ENCODE results near the gene IRF6.
A peak's percentile ranks its signal among the peaks of the same experiment; 100 is the strongest.

IRF6 gene

GRCh38 chr1:209787551-209787950 is 18.4 kb downstream of the IRF6 start:
- DNase-seq, result no peak

GRCh38 chr1:209786146-209786545 is 19.8 kb downstream of the IRF6 start:
- DNase-seq, result no peak

GRCh38 chr1:209785592-209785991 is 20.4 kb downstream of the IRF6 start:
- DNase-seq, result no peak

- DNase-seq, result peak; percentile 98
Observed at GRCh38 chr1:209784265-209785169, 21.4 kb downstream of the IRF6 start, which contains the start of gene C1orf74. TSS of gene C1orf74 (minus strand) at chr1:209784559. CDS start at chr1:209783634, 925 bp downstream.

- no peak for DNase-seq
Observed at GRCh38 chr1:209783386-209783785, 22.6 kb downstream of the IRF6 start.

- no peak for DNase-seq
Observed at GRCh38 chr1:209780268-209780667, 25.7 kb downstream of the IRF6 start.

- no peak for DNase-seq
Observed at GRCh38 chr1:209778102-209778501, 27.8 kb downstream of the IRF6 start.

GRCh38 chr1:209777587-209777986 is 28.4 kb downstream of the IRF6 start:
- no peak for DNase-seq

GRCh38 chr1:209775678-209776077 is 30.3 kb downstream of the IRF6 start:
- DNase-seq, result no peak

GRCh38 chr1:209774592-209774991 is 31.4 kb downstream of the IRF6 start:
- DNase-seq, result no peak

GRCh38 chr1:209772126-209772525 is 33.8 kb downstream of the IRF6 start:
- DNase-seq, result no peak

- DNase-seq, result no peak
Observed at GRCh38 chr1:209770636-209771415, 35.1 kb downstream of the IRF6 start.

- DNase-seq, result no peak
Observed at GRCh38 chr1:209769971-209770370, 36.0 kb downstream of the IRF6 start.

- DNase-seq, result peak; percentile 74
Observed at GRCh38 chr1:209769171-209769904, 36.6 kb downstream of the IRF6 start.

GRCh38 chr1:209768354-209768774 is 37.6 kb downstream of the IRF6 start:
- DNase-seq, result peak; percentile 77

- DNase-seq, result no peak
Observed at GRCh38 chr1:209767706-209768105, 38.2 kb downstream of the IRF6 start.

GRCh38 chr1:209767096-209767495 is 38.8 kb downstream of the IRF6 start:
- DNase-seq, result no peak

- DNase-seq, result no peak
Observed at GRCh38 chr1:209766051-209766450, 39.9 kb downstream of the IRF6 start.

- DNase-seq, result no peak
Observed at GRCh38 chr1:209761011-209761635, 44.8 kb downstream of the IRF6 start.

- DNase-seq, result no peak
Observed at GRCh38 chr1:209759829-209760359, 46.0 kb downstream of the IRF6 start.

- no peak for DNase-seq
Observed at GRCh38 chr1:209758400-209758799, 47.5 kb downstream of the IRF6 start.
